ENCODE measurements around the gene VSX1.

DNA sequence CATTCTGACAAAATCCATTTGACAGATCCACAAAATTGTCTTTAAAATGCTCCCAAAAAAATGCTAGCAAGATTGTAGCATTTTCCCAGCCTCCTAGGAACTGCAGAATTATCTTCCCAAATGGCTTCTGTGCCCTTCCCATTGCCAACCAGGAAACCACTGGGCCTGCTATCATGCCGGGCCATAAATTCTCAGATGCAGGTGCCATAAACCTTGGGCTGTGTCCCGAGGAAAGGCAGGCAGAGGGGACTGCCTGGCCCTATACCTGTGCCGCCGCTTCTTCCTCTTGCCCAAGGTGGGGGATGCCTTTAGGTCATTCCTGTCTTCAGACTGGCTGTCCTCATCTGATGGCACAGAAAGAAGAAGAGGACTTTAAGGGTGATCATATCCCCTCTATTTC, 2.8 kb downstream of the VSX1 start:
- TF ChIP-seq, protein P1, sequence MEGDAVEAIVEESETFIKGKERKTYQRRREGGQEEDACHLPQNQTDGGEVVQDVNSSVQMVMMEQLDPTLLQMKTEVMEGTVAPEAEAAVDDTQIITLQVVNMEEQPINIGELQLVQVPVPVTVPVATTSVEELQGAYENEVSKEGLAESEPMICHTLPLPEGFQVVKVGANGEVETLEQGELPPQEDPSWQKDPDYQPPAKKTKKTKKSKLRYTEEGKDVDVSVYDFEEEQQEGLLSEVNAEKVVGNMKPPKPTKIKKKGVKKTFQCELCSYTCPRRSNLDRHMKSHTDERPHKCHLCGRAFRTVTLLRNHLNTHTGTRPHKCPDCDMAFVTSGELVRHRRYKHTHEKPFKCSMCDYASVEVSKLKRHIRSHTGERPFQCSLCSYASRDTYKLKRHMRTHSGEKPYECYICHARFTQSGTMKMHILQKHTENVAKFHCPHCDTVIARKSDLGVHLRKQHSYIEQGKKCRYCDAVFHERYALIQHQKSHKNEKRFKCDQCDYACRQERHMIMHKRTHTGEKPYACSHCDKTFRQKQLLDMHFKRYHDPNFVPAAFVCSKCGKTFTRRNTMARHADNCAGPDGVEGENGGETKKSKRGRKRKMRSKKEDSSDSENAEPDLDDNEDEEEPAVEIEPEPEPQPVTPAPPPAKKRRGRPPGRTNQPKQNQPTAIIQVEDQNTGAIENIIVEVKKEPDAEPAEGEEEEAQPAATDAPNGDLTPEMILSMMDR (IDR thresholded peaks at IDR 0.05): no peak
- no peak for TF ChIP-seq EZH2 (IDR thresholded peaks at IDR 0.05; ENCODE audit: borderline replicate concordance, insufficient read depth, low read depth, low read length, poor library complexity, severe bottlenecking)

Data from B cell (primary cell).